H1 (cell line): ENCODE results near the gene RIPK4. TPM values are rescaled to one million over a fixed set of nuclear protein-coding genes. Genes with fewer than 3 reads are reported as not detected.

ENCODE experiments used
- CTCF ChIA-PET: fragments of 300-600 bp; sonication (Branson Sonifier 250); formaldehyde crosslinking; loops from one replicate; lab custom pipeline; 2021; ENCODE audit not compliant: partially characterized antibody; lab: Charles Lee
- POLR2A ChIA-PET: fragments of 300-600 bp; sonication (Branson Sonifier 250); formaldehyde crosslinking; loops from one replicate; lab custom pipeline; 2021; ENCODE audit warnings: inconsistent platforms; ENCODE audit not compliant: partially characterized antibody; lab: Charles Lee
- DNase-seq, 2 experiments: peaks; one replicate each; pipeline versions ENCODE4 v3.0.0 to v3.0.0-alpha.2; 2010 to 2022; ENCODE audit warnings: low spot score in 2 of 2, low read depth in 1 of 2, mixed read lengths in 1 of 2
- FAIRE-seq: peaks from 2 replicates; lab custom pipeline; 2011; peaks lifted over from hg19 to GRCh38; lab: Jason Lieb, UNC
- H2AFZ ChIP-seq: 2 replicates; pipeline ENCODE4 v1.8.1; 2012; ENCODE audit warnings: low read length, inconsistent platforms
- H2AK5ac ChIP-seq: 2 replicates; pipeline ENCODE4 v1.6.1; 2013; ENCODE audit warnings: low read depth, low read length
- H2BK120ac ChIP-seq: replicated peaks from 2 replicates; pipeline ENCODE3; 2013; ENCODE audit warnings: low read depth, low read length, inconsistent platforms
- H2BK12ac ChIP-seq: 2 replicates; pipeline ENCODE4 v1.6.1; 2013; ENCODE audit warnings: low read depth, low read length
- H2BK15ac ChIP-seq: 2 replicates; pipeline ENCODE4 v1.6.1; 2013; ENCODE audit warnings: low read length
- H2BK20ac ChIP-seq: 2 replicates; pipeline ENCODE4 v1.6.1; 2013; ENCODE audit warnings: low read length
- H2BK5ac ChIP-seq: 2 replicates; pipeline ENCODE4 v1.6.1; 2013; ENCODE audit warnings: low read depth, low read length
- H3K14ac ChIP-seq: 2 replicates; pipeline ENCODE4 v1.6.1; 2013; ENCODE audit warnings: inconsistent platforms; ENCODE audit not compliant: insufficient read length
- H3K18ac ChIP-seq: 2 replicates; pipeline ENCODE4 v1.6.1; 2013; ENCODE audit warnings: low read length; ENCODE audit errors: extremely low read depth
- H3K23ac ChIP-seq: 2 replicates; pipeline ENCODE4 v1.6.1; 2013; ENCODE audit warnings: inconsistent platforms; ENCODE audit not compliant: insufficient read length
- H3K23me2 ChIP-seq: 2 replicates; pipeline ENCODE4 v1.6.1; 2013; ENCODE audit warnings: low read depth, low read length
- H3K27ac ChIP-seq: 2 replicates; pipeline ENCODE4 v1.6.1; 2011; ENCODE audit warnings: low read depth, low read length, inconsistent platforms
- H3K27me3 ChIP-seq, 4 experiments: replicated peaks in 1 of 4; 1 replicate in 1 of 4; 2 replicates in 3 of 4; pipeline versions ENCODE4 v1.6.1 to v1.8.1; 2011 to 2013; ENCODE audit warnings: low read length in 3 of 4, mild to moderate bottlenecking in 3 of 4, inconsistent platforms in 2 of 4, mixed read lengths in 2 of 4, moderate library complexity in 1 of 4; ENCODE audit not compliant: control insufficient read depth in 3 of 4, insufficient read depth in 3 of 4; ENCODE audit errors: extremely low read depth in 1 of 4
- H3K36me3 ChIP-seq, 4 experiments: 2 replicates each; pipeline versions ENCODE4 v1.6.1 to v1.8.1; 2011 to 2013; ENCODE audit warnings: mild to moderate bottlenecking in 4 of 4, low read length in 3 of 4, moderate library complexity in 2 of 4, control low read depth in 1 of 4, inconsistent platforms in 1 of 4; ENCODE audit not compliant: insufficient read depth in 4 of 4, control insufficient read depth in 2 of 4
- H3K4ac ChIP-seq: replicated peaks from 2 replicates; pipeline ENCODE3; 2013; ENCODE audit warnings: low read length, low read depth, mixed read lengths, inconsistent platforms; ENCODE audit not compliant: insufficient read length
- H3K4me1 ChIP-seq, 4 experiments: replicated peaks in 1 of 4; 1 replicate in 1 of 4; 2 replicates in 3 of 4; pipeline versions ENCODE4 v1.6.1 to v1.8.1; 2011 to 2013; ENCODE audit warnings: low read length in 3 of 4, inconsistent platforms in 2 of 4, mixed read lengths in 1 of 4; ENCODE audit not compliant: insufficient read depth in 4 of 4, control insufficient read depth in 3 of 4
- H3K4me2 ChIP-seq, 2 experiments: 2 replicates each; pipeline versions ENCODE4 v1.6.1 to v1.8.1; 2011 to 2013; ENCODE audit warnings: low read depth in 2 of 2, low read length in 2 of 2, control low read depth in 1 of 2, inconsistent platforms in 1 of 2, mild to moderate bottlenecking in 1 of 2; ENCODE audit not compliant: insufficient read depth in 1 of 2
- H3K4me3 ChIP-seq, 4 experiments: fragments of 200-600, 300-600 bp in 1 of 4; sonication (generic), shearing (Covaris generic), sonication (Bioruptor Twin) in 1 of 4; 2 replicates each; pipeline versions ENCODE4 v1.5.1 to v1.8.1; 2011 to 2016; ENCODE audit warnings: low read length in 4 of 4, low read depth in 3 of 4, control low read depth in 2 of 4, inconsistent platforms in 2 of 4, mild to moderate bottlenecking in 2 of 4, mixed read lengths in 1 of 4, moderate library complexity in 1 of 4; ENCODE audit not compliant: insufficient read depth in 2 of 4; ENCODE audit errors: extremely low read depth in 1 of 4
- H3K56ac ChIP-seq: replicated peaks from 2 replicates; pipeline ENCODE3; 2013; ENCODE audit warnings: low read depth, mild to moderate bottlenecking, mixed read lengths, low read length, inconsistent platforms; ENCODE audit not compliant: insufficient read length
- H3K79me1 ChIP-seq: 2 replicates; pipeline ENCODE4 v1.6.1; 2013; ENCODE audit warnings: low read depth, low read length, control low read depth
- H3K79me2 ChIP-seq, 2 experiments: 2 replicates each; pipeline versions ENCODE4 v1.6.1 to v1.8.1; 2012 to 2013; ENCODE audit warnings: low read length in 2 of 2, mild to moderate bottlenecking in 2 of 2, inconsistent platforms in 1 of 2; ENCODE audit not compliant: insufficient read depth in 2 of 2, control insufficient read depth in 1 of 2
- H3K9ac ChIP-seq, 4 experiments: replicated peaks in 1 of 4; 1 replicate in 1 of 4; 2 replicates in 3 of 4; pipeline versions ENCODE4 v1.6.1 to v1.8.1; 2011 to 2013; ENCODE audit warnings: low read depth in 3 of 4, low read length in 3 of 4, control low read depth in 2 of 4, mild to moderate bottlenecking in 2 of 4, moderate library complexity in 2 of 4, inconsistent platforms in 1 of 4; ENCODE audit errors: extremely low read depth in 1 of 4
- H3K9me3 ChIP-seq, 2 experiments: 2 replicates each; pipeline versions ENCODE4 v1.6.1 to v1.8.1; 2012 to 2013; ENCODE audit warnings: mild to moderate bottlenecking in 2 of 2, moderate library complexity in 2 of 2, control low read depth in 1 of 2, inconsistent platforms in 1 of 2, low read depth in 1 of 2, low read length in 1 of 2, mixed read lengths in 1 of 2; ENCODE audit not compliant: insufficient read depth in 2 of 2
- H4K20me1 ChIP-seq, 2 experiments: replicated peaks in 1 of 2; 2 replicates each; pipeline versions ENCODE3 to v1.8.1; 2011 to 2013; ENCODE audit warnings: inconsistent platforms in 2 of 2, low read length in 2 of 2, mild to moderate bottlenecking in 1 of 2; ENCODE audit not compliant: insufficient read depth in 2 of 2, control insufficient read depth in 1 of 2
- H4K5ac ChIP-seq: 2 replicates; pipeline ENCODE4 v1.6.1; 2013; ENCODE audit warnings: low read length, low read depth, mixed read lengths, inconsistent platforms; ENCODE audit not compliant: insufficient read length
- H4K8ac ChIP-seq: 2 replicates; pipeline ENCODE4 v1.8.0; 2013; ENCODE audit warnings: mild to moderate bottlenecking, moderate library complexity, low read length, inconsistent platforms; ENCODE audit not compliant: insufficient read depth; ENCODE audit errors: extremely low read depth
- H4K91ac ChIP-seq: replicated peaks from 2 replicates; pipeline ENCODE3; 2013; ENCODE audit warnings: low read length, mixed read lengths, inconsistent platforms; ENCODE audit not compliant: insufficient read length
- ASH2L ChIP-seq: fragments of 200-600, 300-600 bp; sonication (generic); IDR thresholded peaks from one replicate; pipeline ENCODE4 v1.7.1; 2017; ENCODE audit warnings: low read length
- BACH1 ChIP-seq: IDR thresholded peaks from 2 replicates; pipeline ENCODE4 v1.6.1; 2012; ENCODE audit warnings: low read length, improper control_type of control experiment
- CBX5 ChIP-seq: fragments of 300-800, 300-1000 bp; sonication (generic); IDR thresholded peaks from 2 replicates; pipeline ENCODE4 v1.7.1; 2016; ENCODE audit warnings: antibody characterized with exemption, low read length, low read depth
- EP300 ChIP-seq, 2 experiments: IDR thresholded peaks; 1 replicate in 1 of 2; 2 replicates in 1 of 2; pipeline ENCODE4 v1.6.1; 2011 to 2012; ENCODE audit warnings: low read depth in 2 of 2, low read length in 2 of 2, mild to moderate bottlenecking in 2 of 2, borderline replicate concordance in 1 of 2, inconsistent platforms in 1 of 2, moderate library complexity in 1 of 2
- GABPA ChIP-seq: IDR thresholded peaks from 2 replicates; pipeline ENCODE4 v1.6.1; 2011; ENCODE audit warnings: mild to moderate bottlenecking, low read length, moderate library complexity, borderline replicate concordance; ENCODE audit not compliant: insufficient read depth
- POLR2A ChIP-seq, 2 experiments: IDR thresholded peaks; 1 replicate in 1 of 2; 2 replicates in 1 of 2; pipeline ENCODE4 v1.6.1; 2011; ENCODE audit warnings: low read depth in 2 of 2, low read length in 2 of 2, mild to moderate bottlenecking in 2 of 2; ENCODE audit errors: control extremely low read depth in 1 of 2
- RBBP5 ChIP-seq: IDR thresholded peaks from 2 replicates; pipeline ENCODE4 v1.7.1; 2012; ENCODE audit warnings: low read depth, mild to moderate bottlenecking, inconsistent platforms, low read length, moderate library complexity, borderline replicate concordance
- RNF2 ChIP-seq: fragments of 200-900, 300-1000 bp; sonication (generic); IDR thresholded peaks from 2 replicates; pipeline ENCODE4 v1.7.1; 2016; ENCODE audit warnings: borderline replicate concordance, low read depth, mild to moderate bottlenecking, antibody characterized with exemption, low read length; ENCODE audit not compliant: poor library complexity, severe bottlenecking; ENCODE audit errors: missing control alignments
- SUZ12 ChIP-seq: fragments of 200-600 bp; sonication (generic); IDR thresholded peaks from 2 replicates; pipeline ENCODE4 v1.6.1; 2012; ENCODE audit warnings: mild to moderate bottlenecking, inconsistent platforms, low read length, moderate library complexity, mixed read lengths
- TAF7 ChIP-seq: optimal IDR thresholded peaks from 2 replicates; pipeline ENCODE3; 2011; ENCODE audit warnings: low read depth, mild to moderate bottlenecking, inconsistent platforms, low read length, moderate library complexity, borderline replicate concordance
- YY1 ChIP-seq: IDR thresholded peaks from 2 replicates; pipeline ENCODE4 v1.6.1; 2011; ENCODE audit warnings: low read depth, mild to moderate bottlenecking, low read length
- WGBS, 2 experiments: shearing (Covaris generic) in 1 of 2; methylation state at CpG; one replicate each; pipeline versions ENCODE4 v1.1.6 to v1.1.7; 2013 to 2015; ENCODE audit warnings: low lambda C conversion rate in 2 of 2, mixed read lengths in 2 of 2, inconsistent platforms in 1 of 2, low coverage in 1 of 2, missing lambda C conversion rate in 1 of 2; ENCODE audit not compliant: insufficient replicate concordance in 2 of 2, insufficient coverage in 1 of 2, insufficient read length in 1 of 2; ENCODE audit errors: extremely low coverage in 1 of 2, missing lambda C conversion rate in 1 of 2; 5-methylcytosine and 5-hydroxymethylcytosine counted together
- polyA plus RNA-seq, 7 experiments: library from polyadenylated mRNA; depleted of rRNA in 3 of 7; stranded (reverse) in 5 of 7; unstranded in 2 of 7; fragments of >200 nt in 5 of 7; fragments of 200-250 nt in 2 of 7; gene quantifications; 1 replicate in 5 of 7; 2 replicates in 1 of 7; 4 replicates in 1 of 7; pipeline versions ENCODE4 v1.2.1 to v1.2.3, GENCODE V29; 2011 to 2013; ENCODE audit warnings: missing spikeins in 2 of 7, mixed read lengths in 2 of 7
- total RNA-seq: library from RNA; stranded (reverse); fragmentation: NEBNext Ultra II Directional; extraction: Animal tissue kit (Norgen Biotek cat#: 25700); gene quantifications from 2 replicates; pipeline ENCODE4 v1.2.1, GENCODE V29; 2021

RIPK4 gene
- total and polyA plus RNA-seq, 2 of the 8 experiments (the other 6 are each of a cell fraction or from before 2014, with no cell fraction given), result 2.7 to 5.6 TPM

- peaks cover 12 to 49% (median 43%) of the 10 kb centered on the region in 4 experiments for H3K27me3 ChIP-seq
- FAIRE-seq (no peak), DNase-seq (no peak)
- 52% methylated on average over 14 of the region's 16 CpGs; no CpG with 5 or more reads in 1 of the 2 experiments for WGBS, 2 experiments
- CTCF ChIA-PET, result interaction anchor here (0.7 to 7.0 kb wide), 11 partner anchors 9 to 345 kb away, joined by 3 to 71 read pairs (median 3); partner anchors contain the start of gene RIPK4
- H2AFZ ChIP-seq, result peak overlapping the region; percentile 66; the same call in 1 of the 2 replicates
- 0 out of 2 replicates have a peak overlapping the region, but pooled peaks have one; percentile 26 for H3K18ac ChIP-seq
- H3K9me3 ChIP-seq, result no peaks in the 10 kb centered on the region
- no peak overlapping the region for H3K14ac ChIP-seq
- peak overlapping the region; percentile 46; the same call in 1 of the 2 replicates for H2BK15ac ChIP-seq
- peak overlapping the region; percentile 27 for H4K91ac ChIP-seq
- H4K5ac ChIP-seq, result no peak overlapping the region
- no peak overlapping the region for H3K4ac ChIP-seq
- POLR2A ChIA-PET, result interaction anchor here (1.0 to 2.3 kb wide), 2 partner anchors 10 to 160 kb away, joined by 3 to 18 read pairs; no protein-coding TSS in a partner anchor
- H3K23me2 ChIP-seq, result peaks cover 10% of the 10 kb centered on the region; the same call in 1 of the 2 replicates
- H3K4me1 ChIP-seq, result peaks cover 5 to 24% (median 13%) of the 10 kb centered on the region in 4 experiments
- H2BK12ac ChIP-seq, result peak overlapping the region; percentile 18; the same call in 1 of the 2 replicates
- H3K4me3 ChIP-seq, result no peak overlapping the region
- H3K9ac ChIP-seq, result no peak overlapping the region
- no peaks in the 10 kb centered on the region for H3K79me1 ChIP-seq
- no peak overlapping the region for H3K27ac ChIP-seq
- H2AK5ac ChIP-seq, result no peak overlapping the region
- H4K8ac ChIP-seq, result no peak overlapping the region; the same call in 1 of the 2 replicates
- no peak overlapping the region for H2BK120ac ChIP-seq
- no peaks in the 10 kb centered on the region for H3K36me3 ChIP-seq
- H2BK5ac ChIP-seq, result peak overlapping the region; percentile 18; the same call in 1 of the 2 replicates
- no peak overlapping the region for H3K56ac ChIP-seq
- peak overlapping the region; percentile 6 to 15; a peak in 2 of 4 replicates for H3K4me2 ChIP-seq
- no peak overlapping the region for H3K23ac ChIP-seq
- H2BK20ac ChIP-seq, result no peak overlapping the region
- H4K20me1 ChIP-seq, result peaks cover 0 to 2% of the 10 kb centered on the region in 2 experiments
- H3K79me2 ChIP-seq, result no peaks in the 10 kb centered on the region
- no peak for TF ChIP-seq GABPA
- TF ChIP-seq SUZ12, result no peak
- TF ChIP-seq POLR2A (IDR thresholded peaks at IDR 0.05; ENCODE audit: control extremely low read depth in 1 of 2, low read depth in 2 of 2, low read length in 2 of 2), result no peak
- peak; percentile 45 for TF ChIP-seq ASH2L
- no peak for TF ChIP-seq RNF2
- no peak for TF ChIP-seq BACH1
- TF ChIP-seq RBBP5, result 0 out of 2 replicates have a peak, but pooled peaks have one; percentile 58
- no peak for TF ChIP-seq YY1
- TF ChIP-seq TAF7, result no peak
- no peak for TF ChIP-seq CBX5
- TF ChIP-seq EP300 (IDR thresholded peaks at IDR 0.05; ENCODE audit: borderline replicate concordance in 1 of 2, low read depth in 2 of 2, low read length in 2 of 2), result no peak
These were observed 5.7 kb upstream of the RIPK4 start for GRCh38 chr21:41772351-41773080.
